Keratinocyte (primary cell): ENCODE results near the gene TMEM150A. TPM values are rescaled to one million over a fixed set of nuclear protein-coding genes. Genes with fewer than 3 reads are reported as not detected.
"Not testable (repeated sequence)": the region's sequence is repeated elsewhere in the genome, so short reads cannot be mapped to it uniquely, and the experiment has no call there.

Experiments used
- DNase-seq: peaks from one replicate; pipeline ENCODE4 v3.0.0-alpha.2; 2011; ENCODE audit warnings: low read depth, missing footprints, low spot score
- FAIRE-seq: peaks from 2 replicates; lab custom pipeline; 2011; peaks lifted over from hg19 to GRCh38; lab: Jason Lieb, UNC
- H2AFZ ChIP-seq: 2 replicates; pipeline ENCODE4 v1.6.0; 2012; ENCODE audit warnings: low read length, control low read depth, inconsistent platforms; ENCODE audit not compliant: control insufficient read depth
- H3K27ac ChIP-seq: 2 replicates; pipeline ENCODE4 v1.5.1; 2011; ENCODE audit warnings: low read length; ENCODE audit not compliant: control insufficient read depth, insufficient read depth
- H3K27me3 ChIP-seq: 3 replicates; pipeline ENCODE4 v1.6.0; 2011; ENCODE audit warnings: low read length; ENCODE audit not compliant: control insufficient read depth, insufficient read depth; ENCODE audit errors: extremely low read depth
- H3K36me3 ChIP-seq, 2 experiments: 2 replicates in 1 of 2; 3 replicates in 1 of 2; pipeline ENCODE4 v1.5.1; 2011; ENCODE audit warnings: low read length in 2 of 2, mild to moderate bottlenecking in 1 of 2; ENCODE audit not compliant: control insufficient read depth in 2 of 2, insufficient read depth in 2 of 2; ENCODE audit errors: extremely low read depth in 1 of 2
- H3K4me1 ChIP-seq: 3 replicates; pipeline ENCODE4 v1.5.1; 2011; ENCODE audit warnings: low read length; ENCODE audit not compliant: control insufficient read depth, insufficient read depth; ENCODE audit errors: extremely low read depth
- H3K4me2 ChIP-seq: 3 replicates; pipeline ENCODE4 v1.6.0; 2011; ENCODE audit warnings: low read depth, low read length; ENCODE audit not compliant: control insufficient read depth, insufficient read depth; ENCODE audit errors: extremely low read depth
- H3K4me3 ChIP-seq, 3 experiments: fragments of 200-600 bp in 1 of 3; sonication (generic) in 1 of 3; 2 replicates in 2 of 3; 3 replicates in 1 of 3; pipeline ENCODE4 v1.5.1; 2011 to 2016; ENCODE audit warnings: low read length in 3 of 3, mild to moderate bottlenecking in 3 of 3, control low read depth in 2 of 3, inconsistent platforms in 1 of 3, low read depth in 1 of 3, mixed read lengths in 1 of 3, mixed run types in 1 of 3, moderate library complexity in 1 of 3; ENCODE audit not compliant: control insufficient read depth in 2 of 3, insufficient read depth in 2 of 3; ENCODE audit errors: extremely low read depth in 1 of 3
- H3K79me2 ChIP-seq: 2 replicates; pipeline ENCODE4 v1.6.0; 2012; ENCODE audit warnings: low read length; ENCODE audit not compliant: control insufficient read depth, insufficient read depth
- H3K9ac ChIP-seq: 3 replicates; pipeline ENCODE4 v1.6.0; 2011; ENCODE audit warnings: low read length; ENCODE audit not compliant: control insufficient read depth, insufficient read depth; ENCODE audit errors: extremely low read depth
- H3K9me1 ChIP-seq: 3 replicates; pipeline ENCODE4 v1.6.0; 2011; ENCODE audit warnings: low read length; ENCODE audit not compliant: control insufficient read depth, insufficient read depth; ENCODE audit errors: extremely low read depth
- H3K9me3 ChIP-seq: 2 replicates; pipeline ENCODE4 v1.5.1; 2012; ENCODE audit warnings: low read depth, low read length; ENCODE audit not compliant: control insufficient read depth
- H4K20me1 ChIP-seq: 3 replicates; pipeline ENCODE4 v1.6.0; 2011; ENCODE audit warnings: low read length; ENCODE audit not compliant: control insufficient read depth, insufficient read depth; ENCODE audit errors: extremely low read depth
- CTCF ChIP-seq, 3 experiments: IDR thresholded peaks in 1 of 3; conservative IDR thresholded peaks in 1 of 3; optimal IDR thresholded peaks in 1 of 3; 2 replicates in 2 of 3; 3 replicates in 1 of 3; pipeline versions ENCODE3 to v1.5.1; 2011; ENCODE audit warnings: low read length in 3 of 3, mild to moderate bottlenecking in 3 of 3, moderate library complexity in 2 of 3, control low read depth in 1 of 3, inconsistent platforms in 1 of 3; ENCODE audit not compliant: insufficient read depth in 2 of 3; ENCODE audit errors: extremely low read depth in 1 of 3
- EZH2 ChIP-seq: IDR thresholded peaks from one replicate; pipeline ENCODE4 v1.6.1; 2012; ENCODE audit warnings: inconsistent platforms, mild to moderate bottlenecking, low read length, moderate library complexity
- dilution Hi-C: fragments of 300-500 bp; cut with MboI; formaldehyde crosslinking; loops from one replicate; pipeline ENCODE4 v1.7.0; 2020; ENCODE audit warnings: low sequenced_read_pairs; ENCODE audit not compliant: extremely low pct_ligation_motif_present
- polyA plus RNA-seq, 5 experiments: library from polyadenylated mRNA; depleted of rRNA in 3 of 5; stranded (reverse) in 3 of 5; stranded (forward) in 1 of 5; unstranded in 1 of 5; fragments of >200 nt; gene quantifications; 1 replicate in 1 of 5; 2 replicates in 3 of 5; 3 replicates in 1 of 5; pipeline versions ENCODE4 v1.2.1 to v1.2.3, GENCODE V29; 2011 to 2012; ENCODE audit warnings: missing spikeins in 2 of 5, low read depth in 1 of 5, low replicate concordance in 1 of 5

Gene TMEM150A
- polyA plus RNA-seq, 1 donor (not counting 4 experiments of a cell fraction or from before 2014, with no cell fraction given): 7.7 TPM

DNA sequence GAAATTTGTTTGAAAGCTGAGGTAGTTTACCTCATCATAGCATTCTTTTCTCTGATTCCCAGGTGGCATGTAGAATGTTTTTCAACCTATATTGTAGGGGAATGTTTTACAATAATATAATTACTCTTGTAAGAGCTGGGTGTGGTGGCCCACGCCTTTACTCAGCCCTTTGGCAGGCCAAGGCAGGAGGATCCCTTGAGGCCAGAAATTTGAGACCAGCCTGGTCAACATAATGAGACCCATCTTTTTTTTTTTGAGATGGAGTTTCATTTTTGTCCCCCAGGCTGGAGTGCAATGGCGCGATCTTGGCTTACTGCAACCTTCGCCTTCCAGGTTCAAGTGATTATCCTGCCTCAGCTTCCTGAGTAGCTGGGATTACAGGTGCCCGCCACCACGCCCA, 17.1 kb upstream of the TMEM150A start:
- Histone ChIP-seq H3K9me1 (no peaks in the 10 kb centered on the region), H3K9me3 (no peaks in the 10 kb centered on the region)
- no peak for DNase-seq

GRCh38 chr2:85617723-85618122, 15.2 kb upstream of the TMEM150A start:
- peaks cover 5 to 18% of the 10 kb centered on the region in 2 experiments for H3K36me3 ChIP-seq
- H4K20me1 ChIP-seq, H3K27ac ChIP-seq, H3K27me3 ChIP-seq, H3K9me1 ChIP-seq, H3K9me3 ChIP-seq, DNase-seq, H2AFZ ChIP-seq, H3K4me3 ChIP-seq, FAIRE-seq, dilution Hi-C loops, H3K9ac ChIP-seq: not testable (repeated sequence)
- H3K79me2 ChIP-seq: peaks cover 43% of the 10 kb centered on the region
- H3K4me1 ChIP-seq: peaks cover 16% of the 10 kb centered on the region
- peak overlapping the region; percentile 81 for H3K4me2 ChIP-seq

More for the DNA sequence above, 17.1 kb upstream of the TMEM150A start:
- H3K27ac ChIP-seq: no peak overlapping the region
- no peak for TF ChIP-seq CTCF (optimal IDR thresholded peaks at IDR 0.05 in 1 of 3, IDR thresholded peaks at IDR 0.05 in 1 of 3, conservative IDR thresholded peaks at IDR 0.05 in 1 of 3; ENCODE audit: extremely low read depth in 1 of 3, insufficient read depth in 2 of 3, low read length in 3 of 3)
- TF ChIP-seq EZH2: no peak
- peaks cover 16% of the 10 kb centered on the region for H3K4me1 ChIP-seq
- no peak overlapping the region for H3K4me3 ChIP-seq
- no peaks in the 10 kb centered on the region for H3K27me3 ChIP-seq
- H3K36me3 ChIP-seq: peaks cover 7 to 30% of the 10 kb centered on the region in 2 experiments
- FAIRE-seq: no peak
- H4K20me1 ChIP-seq: no peaks in the 10 kb centered on the region
- dilution Hi-C loops: no loop called here
- no peak overlapping the region for H2AFZ ChIP-seq
- no peak overlapping the region for H3K4me2 ChIP-seq
- no peak overlapping the region for H3K9ac ChIP-seq
- peaks cover 45% of the 10 kb centered on the region for H3K79me2 ChIP-seq

DNA sequence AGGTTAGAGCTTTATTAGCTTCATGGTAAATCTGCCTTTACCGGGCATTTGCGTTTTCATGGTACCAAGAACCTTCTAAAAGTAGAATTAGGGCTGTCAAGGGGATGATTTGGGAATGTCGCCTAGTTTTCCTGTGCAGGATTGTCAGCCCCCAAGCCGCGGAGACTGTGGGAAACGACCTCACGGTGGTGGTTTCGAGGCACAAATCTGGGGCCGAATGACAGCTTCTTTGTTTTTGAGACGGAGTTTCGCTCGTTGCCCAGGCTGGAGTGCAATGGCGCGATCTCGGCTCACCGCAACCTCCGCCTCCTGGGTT, 12.9 kb upstream of the TMEM150A start:
- TF ChIP-seq EZH2 (no peak), CTCF (optimal IDR thresholded peaks at IDR 0.05 in 1 of 3, IDR thresholded peaks at IDR 0.05 in 1 of 3, conservative IDR thresholded peaks at IDR 0.05 in 1 of 3; ENCODE audit: extremely low read depth in 1 of 3, insufficient read depth in 2 of 3, low read length in 3 of 3) (no peak)
- Histone ChIP-seq H3K27ac (no peak overlapping the region), H3K4me1 (peaks cover 18% of the 10 kb centered on the region), H3K9me3 (no peaks in the 10 kb centered on the region), H3K36me3 (peaks cover 0 to 11% of the 10 kb centered on the region in 2 experiments), H3K4me2 (no peak overlapping the region), H3K9ac (no peak overlapping the region), H2AFZ (no peak overlapping the region), H3K4me3 (no peak overlapping the region), H4K20me1 (no peaks in the 10 kb centered on the region), H3K79me2 (peaks cover 46% of the 10 kb centered on the region), H3K9me1 (no peaks in the 10 kb centered on the region), H3K27me3 (no peaks in the 10 kb centered on the region)
- dilution Hi-C loops: no loop called here
- DNase-seq (no peak), FAIRE-seq (no peak)

GRCh38 chr2:85614757-85615156, 12.3 kb upstream of the TMEM150A start:
- H3K4me2 ChIP-seq, H3K4me3 ChIP-seq, H3K27me3 ChIP-seq, DNase-seq, H3K9ac ChIP-seq, dilution Hi-C loops, H3K9me1 ChIP-seq, H2AFZ ChIP-seq, H3K9me3 ChIP-seq, FAIRE-seq, H4K20me1 ChIP-seq, H3K27ac ChIP-seq: not testable (repeated sequence)
- H3K79me2 ChIP-seq: peaks cover 47% of the 10 kb centered on the region
- peaks cover 18% of the 10 kb centered on the region for H3K4me1 ChIP-seq
- H3K36me3 ChIP-seq: peaks cover 0 to 11% of the 10 kb centered on the region in 2 experiments
